ENCODE measurements around the gene DDX59. TPM values are rescaled to one million over a fixed set of nuclear protein-coding genes. Genes with fewer than 3 reads are reported as not detected.

Gene DDX59
- total RNA-seq = 10 to 100 TPM; 31.9 to 39.9 (median 38.7) TPM
- 45.4 TPM for total RNA-seq (2013)

- peak within 1 kb of the TSS; percentile 63 for H3K4me3 ChIP-seq (ENCODE audit: low read length)
Observed at GRCh38 chr1:200669314-200670241, at the start of gene DDX59. TSS of gene DDX59 (minus strand) at chr1:200669907. CDS start at chr1:200666740, 3,167 bp downstream.

DNA sequence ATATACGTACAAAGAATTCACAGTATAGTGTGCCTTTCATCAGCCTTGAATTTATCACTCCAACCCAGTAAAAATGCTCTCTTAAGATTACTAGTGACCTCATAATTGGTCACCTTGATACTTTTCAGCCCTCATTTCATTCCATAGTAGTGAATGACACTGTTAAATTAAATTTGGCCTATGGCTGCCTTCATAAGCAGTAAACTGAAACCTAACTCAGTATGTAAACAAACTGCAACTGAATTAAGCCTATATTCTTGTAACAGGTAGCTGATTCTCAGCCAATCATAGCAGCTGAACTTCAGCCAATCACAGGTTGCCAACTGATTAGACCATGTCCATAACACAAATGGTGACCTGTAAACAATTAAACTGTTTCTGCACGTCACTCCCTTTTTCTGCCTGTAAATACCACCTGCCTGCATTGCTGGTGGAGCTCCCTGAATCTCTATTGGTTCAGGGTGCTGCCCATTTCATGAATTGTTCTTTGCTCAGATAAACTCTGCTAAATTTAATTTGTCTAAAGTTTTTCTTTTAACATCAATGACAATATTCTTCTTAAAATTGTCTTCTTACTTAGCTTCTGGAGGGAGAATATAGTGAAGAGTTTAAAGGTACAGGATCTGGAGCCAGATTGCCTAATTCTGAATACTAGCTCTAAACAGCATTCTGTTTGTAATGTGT lies 44.9 kb upstream of the DDX59 start:
- Histone ChIP-seq H3K27ac (ENCODE audit: low read length) (no peak overlapping the region), H3K27me3 (ENCODE audit: control insufficient read depth, insufficient read depth, low read length) (no peaks in the 10 kb centered on the region), H3K9me3 (ENCODE audit: control insufficient read depth, insufficient read depth, low read length) (no peaks in the 10 kb centered on the region), H3K4me3 (ENCODE audit: low read length) (no peak overlapping the region), H3K36me3 (ENCODE audit: control insufficient read depth, insufficient read depth, low read length) (no peaks in the 10 kb centered on the region), H3K4me1 (ENCODE audit: control insufficient read depth, insufficient read depth, low read length) (no peaks in the 10 kb centered on the region)
- no peak overlapping the region for H3K27ac Mint-ChIP-seq
- intact Hi-C loops (cut with micrococcal nuclease) = no loop called here
- TF ChIP-seq, protein P1, sequence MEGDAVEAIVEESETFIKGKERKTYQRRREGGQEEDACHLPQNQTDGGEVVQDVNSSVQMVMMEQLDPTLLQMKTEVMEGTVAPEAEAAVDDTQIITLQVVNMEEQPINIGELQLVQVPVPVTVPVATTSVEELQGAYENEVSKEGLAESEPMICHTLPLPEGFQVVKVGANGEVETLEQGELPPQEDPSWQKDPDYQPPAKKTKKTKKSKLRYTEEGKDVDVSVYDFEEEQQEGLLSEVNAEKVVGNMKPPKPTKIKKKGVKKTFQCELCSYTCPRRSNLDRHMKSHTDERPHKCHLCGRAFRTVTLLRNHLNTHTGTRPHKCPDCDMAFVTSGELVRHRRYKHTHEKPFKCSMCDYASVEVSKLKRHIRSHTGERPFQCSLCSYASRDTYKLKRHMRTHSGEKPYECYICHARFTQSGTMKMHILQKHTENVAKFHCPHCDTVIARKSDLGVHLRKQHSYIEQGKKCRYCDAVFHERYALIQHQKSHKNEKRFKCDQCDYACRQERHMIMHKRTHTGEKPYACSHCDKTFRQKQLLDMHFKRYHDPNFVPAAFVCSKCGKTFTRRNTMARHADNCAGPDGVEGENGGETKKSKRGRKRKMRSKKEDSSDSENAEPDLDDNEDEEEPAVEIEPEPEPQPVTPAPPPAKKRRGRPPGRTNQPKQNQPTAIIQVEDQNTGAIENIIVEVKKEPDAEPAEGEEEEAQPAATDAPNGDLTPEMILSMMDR (IDR thresholded peaks at IDR 0.05) = no peak
- H3K4me1 Mint-ChIP-seq = no peaks in the 10 kb centered on the region
- DNase-seq (no peak), ATAC-seq (no peak)
- no peaks in the 10 kb centered on the region for H3K9me3 Mint-ChIP-seq
- WGBS (ENCODE audit: insufficient coverage) = 97% methylated on average over 2 of the region's 2 CpGs
- H3K36me3 Mint-ChIP-seq = no peaks in the 10 kb centered on the region
- H3K27me3 Mint-ChIP-seq (ENCODE audit: low read depth in 2 of 2) = peaks cover 11 to 24% of the 10 kb centered on the region in 2 donors
- H3K4me3 Mint-ChIP-seq = no peak overlapping the region

More at GRCh38 chr1:200669314-200670241, at the start of gene DDX59:
- intact Hi-C loops (cut with micrococcal nuclease) = loop anchor here (1.0 kb wide), 1 partner anchor 49 kb away; the partner anchor contains the start of gene KIF14
- no peaks in the 10 kb centered on the region for H3K27me3 Mint-ChIP-seq (ENCODE audit: low read depth in 2 of 2)
- no peaks in the 10 kb centered on the region for H3K9me3 Mint-ChIP-seq
- Histone ChIP-seq H3K36me3 (ENCODE audit: control insufficient read depth, insufficient read depth, low read length) (peaks cover 13% of the 10 kb centered on the region), H3K27me3 (ENCODE audit: control insufficient read depth, insufficient read depth, low read length) (no peaks in the 10 kb centered on the region), H3K4me1 (ENCODE audit: control insufficient read depth, insufficient read depth, low read length) (peaks cover 13% of the 10 kb centered on the region), H3K9me3 (ENCODE audit: control insufficient read depth, insufficient read depth, low read length) (no peaks in the 10 kb centered on the region), H3K27ac (ENCODE audit: low read length) (peak within 1 kb of the TSS; percentile 88)
- TF ChIP-seq, protein P1 (IDR thresholded peaks at IDR 0.05) = no peak
- peak within 1 kb of the TSS; percentile 94 for H3K4me3 Mint-ChIP-seq
- ATAC-seq (peak; percentile 83 to 91 (median 84)), DNase-seq (peak; percentile 83 to 93)
- peaks cover 37 to 41% of the 10 kb centered on the region in 2 donors for H3K4me1 Mint-ChIP-seq
- peak within 1 kb of the TSS; percentile 78 to 92 for H3K27ac Mint-ChIP-seq
- under 1% methylated on average over 91 of the region's 91 CpGs for WGBS (ENCODE audit: insufficient coverage)
- H3K36me3 Mint-ChIP-seq = peaks cover 9% of the 10 kb centered on the region

- WGBS (ENCODE audit: insufficient coverage) = 80% methylated on average over 2 of the region's 2 CpGs
- Histone ChIP-seq H3K27me3 (ENCODE audit: control insufficient read depth, insufficient read depth, low read length) (no peaks in the 10 kb centered on the region), H3K36me3 (ENCODE audit: control insufficient read depth, insufficient read depth, low read length) (no peaks in the 10 kb centered on the region), H3K4me3 (ENCODE audit: low read length) (no peak overlapping the region), H3K4me1 (ENCODE audit: control insufficient read depth, insufficient read depth, low read length) (no peaks in the 10 kb centered on the region), H3K9me3 (ENCODE audit: control insufficient read depth, insufficient read depth, low read length) (no peaks in the 10 kb centered on the region), H3K27ac (ENCODE audit: low read length) (no peak overlapping the region)
- TF ChIP-seq, protein P1 (IDR thresholded peaks at IDR 0.05) = no peak
- intact Hi-C loops (cut with micrococcal nuclease) = no loop called here
- ATAC-seq (no peak), DNase-seq (no peak)
- Mint-ChIP-seq H3K4me3 (no peak overlapping the region), H3K4me1 (peaks cover 0 to 4% of the 10 kb centered on the region in 2 donors), H3K36me3 (no peaks in the 10 kb centered on the region), H3K27me3 (ENCODE audit: low read depth in 2 of 2) (peaks cover 0 to 7% of the 10 kb centered on the region in 2 donors), H3K9me3 (no peaks in the 10 kb centered on the region), H3K27ac (no peak overlapping the region)
Observed at GRCh38 chr1:200710166-200710565, 40.5 kb upstream of the DDX59 start.
